GM21737 (cell line): Measurements from ENCODE around the gene ZC3H12C.
A peak's percentile ranks its signal among the peaks of the same experiment; 100 is the strongest.

Source experiments
- ATAC-seq: cut with Tn5 transposase; IDR thresholded peaks from one replicate; pipeline ENCODE4 v1.9.1; 2021; ENCODE audit warnings: mild to moderate bottlenecking, moderate library complexity; ENCODE audit not compliant: unreplicated experiment

Gene ZC3H12C

GRCh38 chr11:110096496-110096895, 3.3 kb downstream of the ZC3H12C start:
- ATAC-seq: no peak

GRCh38 chr11:110097459-110098012, 4.3 kb downstream of the ZC3H12C start:
- ATAC-seq: no peak

- ATAC-seq: peak; percentile 50
These were observed 5.5 kb downstream of the ZC3H12C start for GRCh38 chr11:110098645-110099044.

GRCh38 chr11:110100476-110101240, 7.5 kb downstream of the ZC3H12C start:
- ATAC-seq: no peak

- no peak for ATAC-seq
These were observed 13.6 kb downstream of the ZC3H12C start for GRCh38 chr11:110106713-110107274.

- no peak for ATAC-seq
These were observed 17.7 kb downstream of the ZC3H12C start for GRCh38 chr11:110110854-110111253.

GRCh38 chr11:110112457-110112856, 19.3 kb downstream of the ZC3H12C start:
- ATAC-seq: no peak

- ATAC-seq: no peak
These were observed 20.3 kb downstream of the ZC3H12C start for GRCh38 chr11:110113505-110113904.

- no peak for ATAC-seq
These were observed 20.8 kb downstream of the ZC3H12C start for GRCh38 chr11:110113973-110114372.

GRCh38 chr11:110119317-110119716, 26.1 kb downstream of the ZC3H12C start:
- ATAC-seq: no peak

- no peak for ATAC-seq
These were observed 28.0 kb downstream of the ZC3H12C start for GRCh38 chr11:110121204-110121603.

- no peak for ATAC-seq
These were observed 29.8 kb downstream of the ZC3H12C start for GRCh38 chr11:110123003-110123402.

- no peak for ATAC-seq
These were observed 31.4 kb downstream of the ZC3H12C start for GRCh38 chr11:110124605-110125004.

GRCh38 chr11:110125632-110126031, 32.4 kb downstream of the ZC3H12C start:
- no peak for ATAC-seq

GRCh38 chr11:110126936-110127335, 33.7 kb downstream of the ZC3H12C start:
- ATAC-seq: no peak

GRCh38 chr11:110128161-110128560, 35.0 kb downstream of the ZC3H12C start:
- ATAC-seq: no peak

- no peak for ATAC-seq
These were observed 37.5 kb downstream of the ZC3H12C start for GRCh38 chr11:110130642-110131238.

GRCh38 chr11:110131386-110132123, 38.4 kb downstream of the ZC3H12C start:
- ATAC-seq: no peak

GRCh38 chr11:110133160-110133559, 40.0 kb downstream of the ZC3H12C start:
- ATAC-seq: no peak

GRCh38 chr11:110134110-110134509, 40.9 kb downstream of the ZC3H12C start:
- no peak for ATAC-seq

- no peak for ATAC-seq
These were observed 48.6 kb downstream of the ZC3H12C start for GRCh38 chr11:110141812-110142211.
